Fibroblast of lung (primary cell): ENCODE measurements around the gene SPATS1. TPM values are rescaled to one million over a fixed set of nuclear protein-coding genes. Genes with fewer than 3 reads are reported as not detected.

Experiments
- DNase-seq, 2 donors: peaks; one replicate each; pipeline versions ENCODE4 v3.0.0 to v3.0.0-alpha.2; 2010; ENCODE audit warnings: low read depth in 2 of 2
- H2AFZ ChIP-seq: 2 replicates; pipeline ENCODE4 v1.5.1; 2012; ENCODE audit warnings: low read length, control low read depth, inconsistent platforms
- H3K27ac ChIP-seq: 2 replicates; pipeline ENCODE4 v1.5.1; 2011; ENCODE audit warnings: low read length, control low read depth; ENCODE audit not compliant: insufficient read depth
- H3K27me3 ChIP-seq: 2 replicates; pipeline ENCODE4 v1.5.1; 2011; ENCODE audit warnings: mild to moderate bottlenecking, low read length; ENCODE audit not compliant: control insufficient read depth, insufficient read depth
- H3K36me3 ChIP-seq: 2 replicates; pipeline ENCODE4 v1.5.1; 2011; ENCODE audit warnings: low read length; ENCODE audit not compliant: control insufficient read depth, insufficient read depth
- H3K4me1 ChIP-seq: 2 replicates; pipeline ENCODE4 v1.5.1; 2011; ENCODE audit warnings: low read length; ENCODE audit not compliant: control insufficient read depth, insufficient read depth; ENCODE audit errors: extremely low read depth
- H3K4me2 ChIP-seq: 2 replicates; pipeline ENCODE4 v1.5.1; 2011; ENCODE audit warnings: low read length, control low read depth; ENCODE audit not compliant: insufficient read depth; ENCODE audit errors: extremely low read depth
- H3K4me3 ChIP-seq, 4 experiments: fragments of 200-600 bp in 1 of 4; sonication (generic) in 1 of 4; replicated peaks in 1 of 4; 2 replicates each; pipeline ENCODE4 v1.5.1; 2011 to 2016; ENCODE audit warnings: low read length in 4 of 4, low read depth in 3 of 4, mild to moderate bottlenecking in 3 of 4, control low read depth in 2 of 4, inconsistent platforms in 1 of 4, mixed read lengths in 1 of 4; ENCODE audit not compliant: insufficient read depth in 1 of 4; ENCODE audit errors: control extremely low read depth in 1 of 4
- H3K79me2 ChIP-seq: 2 replicates; pipeline ENCODE4 v1.5.1; 2012; ENCODE audit warnings: mild to moderate bottlenecking, low read length, inconsistent platforms; ENCODE audit not compliant: control insufficient read depth, insufficient read depth
- H3K9ac ChIP-seq: 2 replicates; pipeline ENCODE4 v1.5.1; 2011; ENCODE audit warnings: mild to moderate bottlenecking, low read length, control low read depth; ENCODE audit not compliant: insufficient read depth
- H3K9me3 ChIP-seq: 2 replicates; pipeline ENCODE4 v1.5.1; 2012; ENCODE audit warnings: low read depth, low read length; ENCODE audit not compliant: control insufficient read depth, insufficient read depth
- H4K20me1 ChIP-seq: 2 replicates; pipeline ENCODE4 v1.5.1; 2011; ENCODE audit warnings: low read length; ENCODE audit not compliant: control insufficient read depth, insufficient read depth; ENCODE audit errors: extremely low read depth
- CTCF ChIP-seq, 2 donors: IDR thresholded peaks in 1 of 2; conservative IDR thresholded peaks in 1 of 2; 1 replicate in 1 of 2; 2 replicates in 1 of 2; pipeline ENCODE4 v1.5.1; 2011 to 2012; ENCODE audit warnings: low read length in 2 of 2, control low read depth in 1 of 2, inconsistent platforms in 1 of 2, low read depth in 1 of 2, mild to moderate bottlenecking in 1 of 2
- EZH2 ChIP-seq: IDR thresholded peaks from 2 replicates; pipeline ENCODE4 v1.5.1; 2012; ENCODE audit warnings: low read length, control low read depth, mild to moderate bottlenecking; ENCODE audit errors: missing control alignments
- polyA plus RNA-seq, 2 donors: library from polyadenylated mRNA; depleted of rRNA in 1 of 2; stranded (reverse) in 1 of 2; unstranded in 1 of 2; fragments of >200 nt; gene quantifications; 2 replicates each; pipeline ENCODE4 v1.2.1, GENCODE V29; 2011 to 2012; ENCODE audit warnings: missing spikeins in 1 of 2
- total RNA-seq: library from RNA; depleted of rRNA; stranded (reverse); fragments of >200 nt; gene quantifications from 2 replicates; pipeline ENCODE4 v1.2.1, GENCODE V29; 2014

SPATS1 gene
- total and polyA plus RNA-seq, 2 donors (not counting 1 experiment from before 2014, with no cell fraction given) = under 0.01 TPM; not detected in 1

- no peak overlapping the region for H3K27ac ChIP-seq
- peaks cover 3% of the 10 kb centered on the region for H3K27me3 ChIP-seq
- no peak for DNase-seq
- no peaks in the 10 kb centered on the region for H3K79me2 ChIP-seq
- H2AFZ ChIP-seq = no peak overlapping the region
- H3K4me1 ChIP-seq = no peaks in the 10 kb centered on the region
- peaks cover 35% of the 10 kb centered on the region for H3K36me3 ChIP-seq
- H4K20me1 ChIP-seq = no peaks in the 10 kb centered on the region
- no peak overlapping the region for H3K4me3 ChIP-seq
- H3K4me2 ChIP-seq = no peak overlapping the region
- H3K9me3 ChIP-seq = no peaks in the 10 kb centered on the region
- no peak overlapping the region for H3K9ac ChIP-seq
- TF ChIP-seq EZH2 = no peak
- no peak for TF ChIP-seq CTCF (conservative IDR thresholded peaks at IDR 0.05 in 1 of 2, IDR thresholded peaks at IDR 0.05 in 1 of 2; ENCODE audit: low read depth in 1 of 2, low read length in 2 of 2)
Measured at GRCh38 chr6:44302856-44303255, 39.6 kb upstream of the SPATS1 start.

DNA sequence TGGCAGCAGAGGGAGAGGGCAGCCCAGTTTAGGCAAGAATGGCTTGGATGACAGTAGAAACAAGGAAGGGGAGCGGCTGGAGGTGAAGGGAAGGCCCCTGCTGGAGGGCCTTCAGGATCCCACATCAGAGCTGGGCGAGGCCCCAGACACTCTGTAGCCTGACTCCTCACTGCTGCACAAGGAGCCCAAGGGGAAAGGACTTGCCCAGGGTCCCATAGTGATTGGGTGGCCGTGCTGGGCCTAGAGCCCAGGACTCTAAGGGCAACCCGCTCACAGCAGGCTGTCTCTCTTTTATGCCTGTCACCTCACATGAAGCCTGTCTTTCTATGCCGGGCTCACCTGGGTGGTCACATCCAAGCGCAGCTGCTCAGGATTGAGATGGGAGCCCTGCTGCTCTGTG, 38.6 kb upstream of the SPATS1 start:
- Histone ChIP-seq H3K27ac (no peak overlapping the region), H3K9me3 (no peaks in the 10 kb centered on the region), H3K4me2 (no peak overlapping the region), H3K79me2 (no peaks in the 10 kb centered on the region), H3K4me3 (no peak overlapping the region), H3K27me3 (no peaks in the 10 kb centered on the region), H3K9ac (no peak overlapping the region), H3K36me3 (peaks cover 35% of the 10 kb centered on the region), H2AFZ (no peak overlapping the region), H4K20me1 (no peaks in the 10 kb centered on the region), H3K4me1 (no peaks in the 10 kb centered on the region)
- no peak for TF ChIP-seq EZH2
- no peak for DNase-seq

GRCh38 chr6:44304282-44305199, 37.9 kb upstream of the SPATS1 start:
- peak; percentile 33 to 36 for DNase-seq
- H3K4me2 ChIP-seq = no peak overlapping the region
- no peaks in the 10 kb centered on the region for H3K9me3 ChIP-seq
- H3K9ac ChIP-seq = no peak overlapping the region
- H2AFZ ChIP-seq = no peak overlapping the region
- H3K27ac ChIP-seq = no peak overlapping the region
- no peak overlapping the region for H3K4me3 ChIP-seq
- no peaks in the 10 kb centered on the region for H3K79me2 ChIP-seq
- no peaks in the 10 kb centered on the region for H3K27me3 ChIP-seq
- no peaks in the 10 kb centered on the region for H4K20me1 ChIP-seq
- H3K36me3 ChIP-seq = peaks cover 35% of the 10 kb centered on the region
- H3K4me1 ChIP-seq = peaks cover 1% of the 10 kb centered on the region
- TF ChIP-seq EZH2 (no peak), CTCF (conservative IDR thresholded peaks at IDR 0.05 in 1 of 2, IDR thresholded peaks at IDR 0.05 in 1 of 2; ENCODE audit: low read depth in 1 of 2, low read length in 2 of 2) (peak; percentile 54 to 79)
